ENCODE data around the gene IHH.

IHH gene

GRCh38 chr2:219024059-219024458, 36.7 kb downstream of the IHH start:
- TF ChIP-seq, protein P1, sequence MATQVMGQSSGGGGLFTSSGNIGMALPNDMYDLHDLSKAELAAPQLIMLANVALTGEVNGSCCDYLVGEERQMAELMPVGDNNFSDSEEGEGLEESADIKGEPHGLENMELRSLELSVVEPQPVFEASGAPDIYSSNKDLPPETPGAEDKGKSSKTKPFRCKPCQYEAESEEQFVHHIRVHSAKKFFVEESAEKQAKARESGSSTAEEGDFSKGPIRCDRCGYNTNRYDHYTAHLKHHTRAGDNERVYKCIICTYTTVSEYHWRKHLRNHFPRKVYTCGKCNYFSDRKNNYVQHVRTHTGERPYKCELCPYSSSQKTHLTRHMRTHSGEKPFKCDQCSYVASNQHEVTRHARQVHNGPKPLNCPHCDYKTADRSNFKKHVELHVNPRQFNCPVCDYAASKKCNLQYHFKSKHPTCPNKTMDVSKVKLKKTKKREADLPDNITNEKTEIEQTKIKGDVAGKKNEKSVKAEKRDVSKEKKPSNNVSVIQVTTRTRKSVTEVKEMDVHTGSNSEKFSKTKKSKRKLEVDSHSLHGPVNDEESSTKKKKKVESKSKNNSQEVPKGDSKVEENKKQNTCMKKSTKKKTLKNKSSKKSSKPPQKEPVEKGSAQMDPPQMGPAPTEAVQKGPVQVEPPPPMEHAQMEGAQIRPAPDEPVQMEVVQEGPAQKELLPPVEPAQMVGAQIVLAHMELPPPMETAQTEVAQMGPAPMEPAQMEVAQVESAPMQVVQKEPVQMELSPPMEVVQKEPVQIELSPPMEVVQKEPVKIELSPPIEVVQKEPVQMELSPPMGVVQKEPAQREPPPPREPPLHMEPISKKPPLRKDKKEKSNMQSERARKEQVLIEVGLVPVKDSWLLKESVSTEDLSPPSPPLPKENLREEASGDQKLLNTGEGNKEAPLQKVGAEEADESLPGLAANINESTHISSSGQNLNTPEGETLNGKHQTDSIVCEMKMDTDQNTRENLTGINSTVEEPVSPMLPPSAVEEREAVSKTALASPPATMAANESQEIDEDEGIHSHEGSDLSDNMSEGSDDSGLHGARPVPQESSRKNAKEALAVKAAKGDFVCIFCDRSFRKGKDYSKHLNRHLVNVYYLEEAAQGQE (IDR thresholded peaks at IDR 0.05; ENCODE audit: insufficient read depth in 1 of 2, low read depth in 2 of 2, low read length in 2 of 2): no peak
- TF ChIP-seq TAF1 (IDR thresholded peaks at IDR 0.05; ENCODE audit: borderline replicate concordance, insufficient read depth, low read length) (no peak), SIN3A (IDR thresholded peaks at IDR 0.05; ENCODE audit: borderline replicate concordance, insufficient read depth, low read length) (no peak), POLR2AphosphoS5 (IDR thresholded peaks at IDR 0.05; ENCODE audit: low read depth, low read length) (no peak), FOXP2 (optimal IDR thresholded peaks at IDR 0.05; ENCODE audit: borderline replicate concordance, extremely low read depth, extremely low read length, insufficient read depth) (no peak)

- TF ChIP-seq TAF1 (IDR thresholded peaks at IDR 0.05; ENCODE audit: borderline replicate concordance, insufficient read depth, low read length) (no peak), POLR2AphosphoS5 (IDR thresholded peaks at IDR 0.05; ENCODE audit: low read depth, low read length) (no peak)
Observed at GRCh38 chr2:219023045-219023605, 37.6 kb downstream of the IHH start.

DNA sequence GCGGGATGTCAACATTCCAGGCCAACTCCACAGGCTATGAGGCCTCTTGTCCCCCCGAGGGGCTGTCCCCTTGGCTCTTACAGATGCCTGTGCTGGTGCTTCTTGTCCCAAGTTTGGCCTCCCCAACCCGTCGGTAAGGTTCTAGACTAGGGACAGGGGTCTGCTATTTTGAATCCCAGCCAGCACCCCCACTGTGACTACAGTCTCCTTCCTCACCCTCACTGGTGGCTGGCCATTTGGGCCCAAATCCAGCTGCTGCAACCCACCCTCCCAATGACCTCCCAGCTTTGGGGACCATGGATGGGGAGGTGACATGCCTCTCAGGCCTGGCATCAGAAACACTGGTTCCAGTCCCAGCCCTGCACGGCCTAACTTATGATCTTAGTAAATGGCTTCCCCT, 38.1 kb downstream of the IHH start:
- TF ChIP-seq POLR2AphosphoS5 (IDR thresholded peaks at IDR 0.05; ENCODE audit: low read depth, low read length): no peak
- TF ChIP-seq, protein P1 (IDR thresholded peaks at IDR 0.05; ENCODE audit: insufficient read depth in 1 of 2, low read depth in 2 of 2, low read length in 2 of 2): no peak
- TF ChIP-seq SIN3A (IDR thresholded peaks at IDR 0.05; ENCODE audit: borderline replicate concordance, insufficient read depth, low read length): no peak
- no peak for TF ChIP-seq TAF1 (IDR thresholded peaks at IDR 0.05; ENCODE audit: borderline replicate concordance, insufficient read depth, low read length)
- no peak for TF ChIP-seq FOXP2 (optimal IDR thresholded peaks at IDR 0.05; ENCODE audit: borderline replicate concordance, extremely low read depth, extremely low read length, insufficient read depth)

GRCh38 chr2:219022041-219022440, 38.7 kb downstream of the IHH start:
- TF ChIP-seq SIN3A (IDR thresholded peaks at IDR 0.05; ENCODE audit: borderline replicate concordance, insufficient read depth, low read length) (no peak), TAF1 (IDR thresholded peaks at IDR 0.05; ENCODE audit: borderline replicate concordance, insufficient read depth, low read length) (no peak), POLR2AphosphoS5 (IDR thresholded peaks at IDR 0.05; ENCODE audit: low read depth, low read length) (no peak)

DNA sequence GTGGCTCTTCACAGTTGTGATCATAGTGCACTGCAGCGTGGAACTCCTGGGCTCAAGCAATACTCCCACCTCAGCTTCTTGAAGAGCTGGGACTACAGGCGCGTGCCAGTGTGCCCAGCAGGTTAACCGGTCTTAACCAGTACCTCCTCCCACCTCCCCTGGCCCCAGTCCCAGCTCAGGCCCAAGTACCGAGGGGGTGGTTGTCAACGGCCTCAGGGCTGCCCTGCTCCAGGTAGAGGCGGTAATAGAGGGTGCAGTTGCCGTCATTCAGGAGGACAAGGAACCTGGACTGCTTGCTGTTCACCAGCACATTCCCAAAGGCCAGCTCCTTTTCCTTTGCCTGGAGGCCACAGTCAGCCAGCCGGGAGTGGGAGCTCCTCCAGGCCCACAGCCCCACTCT, 39.1 kb downstream of the IHH start:
- TF ChIP-seq SIN3A (IDR thresholded peaks at IDR 0.05; ENCODE audit: borderline replicate concordance, insufficient read depth, low read length): no peak
- TF ChIP-seq POLR2AphosphoS5 (IDR thresholded peaks at IDR 0.05; ENCODE audit: low read depth, low read length): no peak
- TF ChIP-seq TAF1 (IDR thresholded peaks at IDR 0.05; ENCODE audit: borderline replicate concordance, insufficient read depth, low read length): no peak
- TF ChIP-seq, protein P1 (IDR thresholded peaks at IDR 0.05; ENCODE audit: insufficient read depth in 1 of 2, low read depth in 2 of 2, low read length in 2 of 2): no peak
- TF ChIP-seq FOXP2 (optimal IDR thresholded peaks at IDR 0.05; ENCODE audit: borderline replicate concordance, extremely low read depth, extremely low read length, insufficient read depth): no peak

- no peak for TF ChIP-seq TAF1 (IDR thresholded peaks at IDR 0.05; ENCODE audit: borderline replicate concordance, insufficient read depth, low read length)
- TF ChIP-seq, protein P1 (IDR thresholded peaks at IDR 0.05; ENCODE audit: insufficient read depth in 1 of 2, low read depth in 2 of 2, low read length in 2 of 2): no peak
- TF ChIP-seq SIN3A (IDR thresholded peaks at IDR 0.05; ENCODE audit: borderline replicate concordance, insufficient read depth, low read length): no peak
- no peak for TF ChIP-seq FOXP2 (optimal IDR thresholded peaks at IDR 0.05; ENCODE audit: borderline replicate concordance, extremely low read depth, extremely low read length, insufficient read depth)
- no peak for TF ChIP-seq POLR2AphosphoS5 (IDR thresholded peaks at IDR 0.05; ENCODE audit: low read depth, low read length)
Observed at GRCh38 chr2:219020604-219021365, 39.9 kb downstream of the IHH start.

All from PFSK-1 (cell line).